GM23338 (cell line): Measurements from ENCODE around the gene PHF20. TPM values are rescaled to one million over a fixed set of nuclear protein-coding genes. Genes with fewer than 3 reads are reported as not detected.
"Not testable (repeated sequence)": the region's sequence is repeated elsewhere in the genome, so short reads cannot be mapped to it uniquely, and the experiment has no call there.

Experiments
- ATAC-seq: fragments of 200-7000 bp; cut with Tn5 transposase; 3 replicates; pipeline ENCODE4 v1.9.1; 2020
- DNase-seq: peaks from one replicate; pipeline ENCODE4 v3.0.0-alpha.2; 2015; ENCODE audit warnings: low spot score
- H2AFZ ChIP-seq: fragments of 200-600 bp; sonication (generic); 2 replicates; pipeline ENCODE4 v1.8.0; 2016; ENCODE audit warnings: antibody characterized with exemption, mild to moderate bottlenecking, moderate library complexity
- H3F3A ChIP-seq: fragments of 200-600 bp; sonication (generic); replicated peaks from 2 replicates; pipeline ENCODE4 v1.8.0; 2017; ENCODE audit warnings: antibody characterized with exemption, mixed run types, low read depth
- H3K27ac ChIP-seq: fragments of 200-600 bp; sonication (generic); 2 replicates; pipeline ENCODE4 v1.6.1; 2016; ENCODE audit warnings: low read depth
- H3K27me3 ChIP-seq: fragments of 200-600 bp; sonication (generic); 2 replicates; pipeline ENCODE4 v1.8.0; 2016; ENCODE audit warnings: mild to moderate bottlenecking, mixed run types, moderate library complexity; ENCODE audit not compliant: insufficient read depth
- H3K36me3 ChIP-seq: fragments of 200-600 bp; sonication (generic); 2 replicates; pipeline ENCODE4 v1.8.0; 2016; ENCODE audit warnings: mild to moderate bottlenecking; ENCODE audit not compliant: insufficient read depth
- H3K4me1 ChIP-seq: fragments of 200-600 bp; sonication (generic); 2 replicates; pipeline ENCODE4 v1.8.0; 2016; ENCODE audit warnings: mild to moderate bottlenecking, moderate library complexity; ENCODE audit not compliant: insufficient read depth
- H3K4me2 ChIP-seq: fragments of 200-600 bp; sonication (generic); 2 replicates; pipeline ENCODE4 v1.7.1; 2017; ENCODE audit warnings: mixed run types
- H3K4me3 ChIP-seq: fragments of 200-600 bp; sonication (generic); 2 replicates; pipeline ENCODE4 v1.6.1; 2016; ENCODE audit warnings: mixed run types
- H3K79me2 ChIP-seq: fragments of 200-600 bp; sonication (generic); replicated peaks from 2 replicates; pipeline ENCODE4 v1.8.0; 2017; ENCODE audit warnings: mild to moderate bottlenecking; ENCODE audit not compliant: insufficient read depth
- H3K9me2 ChIP-seq: fragments of 200-600 bp; sonication (generic); 2 replicates; pipeline ENCODE4 v1.8.0; 2017; ENCODE audit not compliant: insufficient read depth
- H4K20me1 ChIP-seq: fragments of 200-600 bp; sonication (generic); replicated peaks from 2 replicates; pipeline ENCODE4 v1.8.0; 2017; ENCODE audit warnings: mild to moderate bottlenecking; ENCODE audit not compliant: insufficient read depth
- H3K27ac Mint-ChIP-seq: 2 replicates; pipeline ENCODE4 v1.8.0; 2020; ENCODE audit warnings: inconsistent platforms, mild to moderate bottlenecking, moderate library complexity, mixed read lengths
- H3K27me3 Mint-ChIP-seq: 3 replicates; pipeline ENCODE4 v1.8.0; 2022; ENCODE audit warnings: low read depth, mild to moderate bottlenecking, moderate library complexity, mixed read lengths, inconsistent platforms; ENCODE audit not compliant: insufficient read depth, poor library complexity
- H3K36me3 Mint-ChIP-seq: 3 replicates; pipeline ENCODE4 v1.8.0; 2021; ENCODE audit warnings: low read depth, mild to moderate bottlenecking, inconsistent platforms, moderate library complexity, mixed read lengths
- H3K4me1 Mint-ChIP-seq: 3 replicates; pipeline ENCODE4 v1.8.0; 2020; ENCODE audit warnings: mild to moderate bottlenecking, inconsistent platforms, mixed read lengths
- H3K4me3 Mint-ChIP-seq: 3 replicates; pipeline ENCODE4 v1.8.0; 2021; ENCODE audit warnings: moderate library complexity, mild to moderate bottlenecking, inconsistent platforms, mixed read lengths
- H3K9me3 Mint-ChIP-seq: 3 replicates; pipeline ENCODE4 v1.8.0; 2020; ENCODE audit warnings: moderate library complexity, mild to moderate bottlenecking, inconsistent platforms, mixed read lengths
- CREB1 ChIP-seq: fragments of 250-450 bp; sonication (Bioruptor Pico); IDR thresholded peaks from 2 replicates; pipeline ENCODE4 v1.5.0; 2020; ENCODE audit warnings: low read depth, mild to moderate bottlenecking, moderate library complexity
- EZH2 ChIP-seq: fragments of 200-600 bp; sonication (generic); IDR thresholded peaks from one replicate; pipeline ENCODE4 v1.8.0; 2017; ENCODE audit warnings: antibody characterized with exemption, mild to moderate bottlenecking, low read depth; ENCODE audit not compliant: unreplicated experiment
- EZH2phosphoT487 ChIP-seq: fragments of 200-600 bp; sonication (generic); IDR thresholded peaks from one replicate; pipeline ENCODE4 v1.8.1; 2018; ENCODE audit warnings: antibody characterized with exemption; ENCODE audit not compliant: unreplicated experiment
- JUNB ChIP-seq: IDR thresholded peaks from one replicate; pipeline ENCODE4 v1.6.1; 2016; ENCODE audit warnings: antibody characterized with exemption; ENCODE audit not compliant: unreplicated experiment
- NANOG ChIP-seq: IDR thresholded peaks from 2 replicates; pipeline ENCODE4 v1.6.1; 2016; ENCODE audit warnings: antibody characterized with exemption, borderline replicate concordance
- POLR2AphosphoS5 ChIP-seq: IDR thresholded peaks from 2 replicates; pipeline ENCODE4 v1.6.1; 2016; ENCODE audit warnings: antibody characterized with exemption, low read depth
- STAT1 ChIP-seq: IDR thresholded peaks from one replicate; pipeline ENCODE4 v1.6.1; 2016; ENCODE audit warnings: antibody characterized with exemption; ENCODE audit not compliant: unreplicated experiment
- ZNF114 ChIP-seq: fragments of 250-450 bp; sonication (Bioruptor Pico); IDR thresholded peaks from 2 replicates; pipeline ENCODE4 v1.5.0; 2020; ENCODE audit warnings: mild to moderate bottlenecking, moderate library complexity
- ZNF331 ChIP-seq: fragments of 250-450 bp; sonication (Bioruptor Pico); IDR thresholded peaks from 2 replicates; pipeline ENCODE4 v1.5.0; 2020; ENCODE audit warnings: low read depth, mild to moderate bottlenecking, moderate library complexity
- polyA plus RNA-seq: library from polyadenylated mRNA; unstranded; fragments of >200 nt; fragmentation: Nextera tagmentation; extraction: Ambion mirVana; gene quantifications from 2 replicates; pipeline ENCODE4 v1.2.1, GENCODE V29; 2016
- total RNA-seq: library from RNA; depleted of rRNA; stranded (reverse); fragments of >200 nt; shearing (Covaris generic); gene quantifications from 2 replicates; pipeline ENCODE4 v1.2.3, GENCODE V29; 2014
- TF ChIP-seq, protein P1 (sequence below), 2 experiments: fragments of 200-600 bp in 1 of 2; sonication (generic) in 1 of 2; conservative IDR thresholded peaks; 2 replicates each; pipeline versions ENCODE4 v1.5.1 to v1.6.1; 2016 to 2017; ENCODE audit warnings: antibody characterized with exemption in 2 of 2, low read depth in 2 of 2, mild to moderate bottlenecking in 2 of 2, moderate library complexity in 1 of 2
- TF ChIP-seq, protein P2 (sequence below): IDR thresholded peaks from one replicate; pipeline ENCODE4 v1.6.1; 2018; ENCODE audit warnings: antibody characterized with exemption; ENCODE audit not compliant: unreplicated experiment
- TF ChIP-seq, protein P3 (sequence below): IDR thresholded peaks from 2 replicates; pipeline ENCODE4 v1.6.1; 2016; ENCODE audit warnings: antibody characterized with exemption

Gene PHF20
- total and polyA plus RNA-seq, 2 experiments from 2014 or later, result 71.8 to 103 TPM

DNA sequence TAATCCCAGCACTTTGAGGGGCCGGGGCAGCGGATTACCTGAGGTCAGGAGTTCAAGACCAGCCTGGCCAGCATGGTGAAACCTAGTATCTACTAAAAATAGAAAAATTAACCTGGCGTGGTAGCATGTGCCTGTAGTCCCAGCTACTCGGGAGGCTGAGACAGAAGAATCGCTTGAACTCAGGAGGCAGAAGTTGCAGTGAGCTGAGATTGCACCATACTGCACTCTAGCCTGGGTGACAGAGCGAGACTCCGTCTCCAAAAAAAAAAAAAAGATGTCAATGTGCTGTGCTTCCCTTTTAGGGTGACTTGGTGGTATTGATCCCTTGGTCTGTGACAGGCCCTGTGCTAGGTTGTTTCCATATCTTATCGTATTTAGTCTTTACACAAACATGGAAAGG lies 79.8 kb downstream of the PHF20 start:
- not testable (repeated sequence) for H3K4me1 Mint-ChIP-seq, H3K4me2 ChIP-seq, H3K9me3 Mint-ChIP-seq, H3K4me3 ChIP-seq, H2AFZ ChIP-seq, H3K9me2 ChIP-seq, H3K36me3 ChIP-seq, H3K27me3 Mint-ChIP-seq, H3K4me3 Mint-ChIP-seq, H3K27ac ChIP-seq, H3K4me1 ChIP-seq, H4K20me1 ChIP-seq, H3F3A ChIP-seq, H3K27ac Mint-ChIP-seq, ATAC-seq, DNase-seq, H3K27me3 ChIP-seq, H3K79me2 ChIP-seq
- H3K36me3 Mint-ChIP-seq, result peaks cover 26% of the 10 kb centered on the region

DNA sequence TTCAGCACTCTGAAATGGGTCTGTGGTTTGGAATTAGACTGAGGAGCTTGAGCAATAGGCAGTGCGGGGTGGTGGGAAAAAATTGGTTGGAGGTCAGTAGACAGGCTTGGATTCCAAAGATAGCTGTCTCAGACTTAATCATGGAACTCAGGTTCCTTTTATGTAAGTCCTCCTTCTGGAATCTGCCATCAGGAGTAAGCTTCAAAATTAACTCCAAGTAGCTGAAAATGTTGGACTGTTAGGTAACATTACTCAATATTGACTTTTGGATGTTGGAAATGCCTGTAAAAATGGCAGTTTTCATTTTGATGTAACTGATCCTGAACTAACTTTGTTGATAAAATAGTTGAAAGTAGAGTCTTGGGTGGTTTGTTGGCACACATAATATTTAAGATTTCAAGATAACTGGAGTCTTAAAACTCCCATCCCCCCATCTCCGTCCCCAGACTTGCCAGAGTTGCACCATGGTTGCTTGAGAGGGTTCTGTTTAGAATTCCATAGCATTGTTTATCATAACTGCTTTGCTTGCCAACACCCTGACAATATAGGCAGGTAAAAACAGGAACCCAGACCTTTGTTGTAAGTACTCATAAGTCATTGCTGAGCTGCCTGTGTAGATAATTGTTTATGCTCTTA lies 83.0 kb downstream of the PHF20 start:
- H3K4me2 ChIP-seq, result no peak overlapping the region
- no peaks in the 10 kb centered on the region for H3K9me3 Mint-ChIP-seq
- peaks cover 24% of the 10 kb centered on the region for H3K36me3 Mint-ChIP-seq
- H3K4me3 ChIP-seq, result no peak overlapping the region
- H3K27ac ChIP-seq, result no peak overlapping the region
- H3K79me2 ChIP-seq, result 0 out of 2 replicates have a peak, but pooled peaks cover 6% of the 10 kb centered on the region
- no peaks in the 10 kb centered on the region for H3K4me1 ChIP-seq
- peaks cover 2% of the 10 kb centered on the region; the same call in 2 of the 3 replicates for H3K4me1 Mint-ChIP-seq
- no peak overlapping the region for H2AFZ ChIP-seq
- H3K9me2 ChIP-seq, result no peaks in the 10 kb centered on the region
- DNase-seq (no peak), ATAC-seq (no peak)
- no peak overlapping the region for H3K4me3 Mint-ChIP-seq
- no peaks in the 10 kb centered on the region for H3K27me3 ChIP-seq
- no peaks in the 10 kb centered on the region for H4K20me1 ChIP-seq
- H3F3A ChIP-seq, result no peaks in the 10 kb centered on the region
- no peak overlapping the region for H3K27ac Mint-ChIP-seq
- H3K36me3 ChIP-seq, result no peaks in the 10 kb centered on the region
- H3K27me3 Mint-ChIP-seq, result peaks cover 4% of the 10 kb centered on the region
- no peak for TF ChIP-seq ZNF114 (CRISPR knock-in tag)
- TF ChIP-seq, protein P1, sequence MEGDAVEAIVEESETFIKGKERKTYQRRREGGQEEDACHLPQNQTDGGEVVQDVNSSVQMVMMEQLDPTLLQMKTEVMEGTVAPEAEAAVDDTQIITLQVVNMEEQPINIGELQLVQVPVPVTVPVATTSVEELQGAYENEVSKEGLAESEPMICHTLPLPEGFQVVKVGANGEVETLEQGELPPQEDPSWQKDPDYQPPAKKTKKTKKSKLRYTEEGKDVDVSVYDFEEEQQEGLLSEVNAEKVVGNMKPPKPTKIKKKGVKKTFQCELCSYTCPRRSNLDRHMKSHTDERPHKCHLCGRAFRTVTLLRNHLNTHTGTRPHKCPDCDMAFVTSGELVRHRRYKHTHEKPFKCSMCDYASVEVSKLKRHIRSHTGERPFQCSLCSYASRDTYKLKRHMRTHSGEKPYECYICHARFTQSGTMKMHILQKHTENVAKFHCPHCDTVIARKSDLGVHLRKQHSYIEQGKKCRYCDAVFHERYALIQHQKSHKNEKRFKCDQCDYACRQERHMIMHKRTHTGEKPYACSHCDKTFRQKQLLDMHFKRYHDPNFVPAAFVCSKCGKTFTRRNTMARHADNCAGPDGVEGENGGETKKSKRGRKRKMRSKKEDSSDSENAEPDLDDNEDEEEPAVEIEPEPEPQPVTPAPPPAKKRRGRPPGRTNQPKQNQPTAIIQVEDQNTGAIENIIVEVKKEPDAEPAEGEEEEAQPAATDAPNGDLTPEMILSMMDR (conservative IDR thresholded peaks at IDR 0.05; ENCODE audit: low read depth in 2 of 2), result no peak
- no peak for TF ChIP-seq STAT1
- TF ChIP-seq, protein P2, sequence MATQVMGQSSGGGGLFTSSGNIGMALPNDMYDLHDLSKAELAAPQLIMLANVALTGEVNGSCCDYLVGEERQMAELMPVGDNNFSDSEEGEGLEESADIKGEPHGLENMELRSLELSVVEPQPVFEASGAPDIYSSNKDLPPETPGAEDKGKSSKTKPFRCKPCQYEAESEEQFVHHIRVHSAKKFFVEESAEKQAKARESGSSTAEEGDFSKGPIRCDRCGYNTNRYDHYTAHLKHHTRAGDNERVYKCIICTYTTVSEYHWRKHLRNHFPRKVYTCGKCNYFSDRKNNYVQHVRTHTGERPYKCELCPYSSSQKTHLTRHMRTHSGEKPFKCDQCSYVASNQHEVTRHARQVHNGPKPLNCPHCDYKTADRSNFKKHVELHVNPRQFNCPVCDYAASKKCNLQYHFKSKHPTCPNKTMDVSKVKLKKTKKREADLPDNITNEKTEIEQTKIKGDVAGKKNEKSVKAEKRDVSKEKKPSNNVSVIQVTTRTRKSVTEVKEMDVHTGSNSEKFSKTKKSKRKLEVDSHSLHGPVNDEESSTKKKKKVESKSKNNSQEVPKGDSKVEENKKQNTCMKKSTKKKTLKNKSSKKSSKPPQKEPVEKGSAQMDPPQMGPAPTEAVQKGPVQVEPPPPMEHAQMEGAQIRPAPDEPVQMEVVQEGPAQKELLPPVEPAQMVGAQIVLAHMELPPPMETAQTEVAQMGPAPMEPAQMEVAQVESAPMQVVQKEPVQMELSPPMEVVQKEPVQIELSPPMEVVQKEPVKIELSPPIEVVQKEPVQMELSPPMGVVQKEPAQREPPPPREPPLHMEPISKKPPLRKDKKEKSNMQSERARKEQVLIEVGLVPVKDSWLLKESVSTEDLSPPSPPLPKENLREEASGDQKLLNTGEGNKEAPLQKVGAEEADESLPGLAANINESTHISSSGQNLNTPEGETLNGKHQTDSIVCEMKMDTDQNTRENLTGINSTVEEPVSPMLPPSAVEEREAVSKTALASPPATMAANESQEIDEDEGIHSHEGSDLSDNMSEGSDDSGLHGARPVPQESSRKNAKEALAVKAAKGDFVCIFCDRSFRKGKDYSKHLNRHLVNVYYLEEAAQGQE, result no peak
- no peak for TF ChIP-seq EZH2
- TF ChIP-seq, protein P3, sequence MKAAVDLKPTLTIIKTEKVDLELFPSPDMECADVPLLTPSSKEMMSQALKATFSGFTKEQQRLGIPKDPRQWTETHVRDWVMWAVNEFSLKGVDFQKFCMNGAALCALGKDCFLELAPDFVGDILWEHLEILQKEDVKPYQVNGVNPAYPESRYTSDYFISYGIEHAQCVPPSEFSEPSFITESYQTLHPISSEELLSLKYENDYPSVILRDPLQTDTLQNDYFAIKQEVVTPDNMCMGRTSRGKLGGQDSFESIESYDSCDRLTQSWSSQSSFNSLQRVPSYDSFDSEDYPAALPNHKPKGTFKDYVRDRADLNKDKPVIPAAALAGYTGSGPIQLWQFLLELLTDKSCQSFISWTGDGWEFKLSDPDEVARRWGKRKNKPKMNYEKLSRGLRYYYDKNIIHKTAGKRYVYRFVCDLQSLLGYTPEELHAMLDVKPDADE, result no peak
- TF ChIP-seq EZH2phosphoT487, result no peak
- TF ChIP-seq JUNB, result no peak
- no peak for TF ChIP-seq NANOG
- TF ChIP-seq CREB1, result no peak
- TF ChIP-seq ZNF331 (CRISPR knock-in tag), result no peak
- no peak for TF ChIP-seq POLR2AphosphoS5
